ENCODE data around the gene PLAAT4. TPM values are rescaled to one million over a fixed set of nuclear protein-coding genes. Genes with fewer than 3 reads are reported as not detected.
A peak's percentile ranks its signal among the peaks of the same experiment; 100 is the strongest.

The PLAAT4 gene
- total RNA-seq, 1 donor from 2014 or later, result 15.5 TPM

GRCh38 chr11:63501236-63501635 lies 35.4 kb upstream of the PLAAT4 start:
- no peak for TF ChIP-seq CTCF (IDR thresholded peaks at IDR 0.05; ENCODE audit: borderline replicate concordance)
- DNase-seq, result no peak
- Histone ChIP-seq H3K27me3 (ENCODE audit: low read depth) (peaks cover 14% of the 10 kb centered on the region), H3K4me3 (no peak overlapping the region), H3K27ac (replicated peaks) (no peak overlapping the region), H3K4me1 (peaks cover 22% of the 10 kb centered on the region), H3K9me3 (replicated peaks) (peaks cover 20% of the 10 kb centered on the region), H3K36me3 (no peaks in the 10 kb centered on the region)
- intact Hi-C loops (cut with micrococcal nuclease), result no loop called here

GRCh38 chr11:63502252-63502820 lies 34.3 kb upstream of the PLAAT4 start:
- Histone ChIP-seq H3K9me3 (replicated peaks) (peaks cover 20% of the 10 kb centered on the region), H3K27me3 (ENCODE audit: low read depth) (peaks cover 12% of the 10 kb centered on the region), H3K27ac (replicated peaks) (no peak overlapping the region), H3K4me3 (no peak overlapping the region), H3K36me3 (no peaks in the 10 kb centered on the region), H3K4me1 (peaks cover 22% of the 10 kb centered on the region)
- TF ChIP-seq CTCF (IDR thresholded peaks at IDR 0.05; ENCODE audit: borderline replicate concordance), result no peak
- DNase-seq, result no peak
- intact Hi-C loops (cut with micrococcal nuclease), result no loop called here

- H3K27me3 ChIP-seq (ENCODE audit: low read depth), result peaks cover 7% of the 10 kb centered on the region
- no peak for TF ChIP-seq CTCF (IDR thresholded peaks at IDR 0.05; ENCODE audit: borderline replicate concordance)
- H3K4me3 ChIP-seq, result no peak overlapping the region
- DNase-seq, result no peak
- H3K36me3 ChIP-seq, result no peaks in the 10 kb centered on the region
- no peak overlapping the region for H3K27ac ChIP-seq (replicated peaks)
- peaks cover 22% of the 10 kb centered on the region for H3K4me1 ChIP-seq
- peaks cover 20% of the 10 kb centered on the region for H3K9me3 ChIP-seq (replicated peaks)
- intact Hi-C loops (cut with micrococcal nuclease), result no loop called here
Measured at GRCh38 chr11:63503492-63503891, 33.1 kb upstream of the PLAAT4 start.

GRCh38 chr11:63504054-63504453 lies 32.6 kb upstream of the PLAAT4 start:
- Histone ChIP-seq H3K36me3 (no peaks in the 10 kb centered on the region), H3K4me1 (peaks cover 22% of the 10 kb centered on the region), H3K4me3 (no peak overlapping the region), H3K27ac (replicated peaks) (no peak overlapping the region), H3K27me3 (ENCODE audit: low read depth) (peaks cover 2% of the 10 kb centered on the region), H3K9me3 (replicated peaks) (peaks cover 20% of the 10 kb centered on the region)
- intact Hi-C loops (cut with micrococcal nuclease), result no loop called here
- DNase-seq, result no peak
- no peak for TF ChIP-seq CTCF (IDR thresholded peaks at IDR 0.05; ENCODE audit: borderline replicate concordance)

- H3K27ac ChIP-seq (replicated peaks), result no peak overlapping the region
- peak; percentile 64 for DNase-seq
- H3K4me1 ChIP-seq, result peaks cover 25% of the 10 kb centered on the region
Measured at GRCh38 chr11:63504933-63505586, 31.5 kb upstream of the PLAAT4 start.

More at GRCh38 chr11:63504933-63505586, 31.5 kb upstream of the PLAAT4 start:
- no peak for TF ChIP-seq CTCF (IDR thresholded peaks at IDR 0.05; ENCODE audit: borderline replicate concordance)
- Histone ChIP-seq H3K4me3 (no peak overlapping the region), H3K9me3 (replicated peaks) (peaks cover 10% of the 10 kb centered on the region), H3K27me3 (ENCODE audit: low read depth) (no peaks in the 10 kb centered on the region), H3K36me3 (no peaks in the 10 kb centered on the region)
- intact Hi-C loops (cut with micrococcal nuclease), result no loop called here
